Cardiac muscle cell (in vitro differentiated cells and primary cell): ENCODE results near the gene FANCF. TPM values are rescaled to one million over a fixed set of nuclear protein-coding genes. Genes with fewer than 3 reads are reported as not detected.
"Not testable (repeated sequence)": the region's sequence is repeated elsewhere in the genome, so short reads cannot be mapped to it uniquely, and the experiment has no call there.

Source experiments
- DNase-seq, 2 donors: peaks; one replicate each; pipeline versions ENCODE4 v3.0.0 to v3.0.0-alpha.2; 2010 to 2017; ENCODE audit warnings: low read depth in 1 of 2, low spot score in 1 of 2
- H3K27ac ChIP-seq: fragments of 200-600 bp; sonication (generic); 2 replicates; pipeline ENCODE4 v1.5.1; 2016
- H3K27me3 ChIP-seq: fragments of 200-600 bp; sonication (generic); 2 replicates; pipeline ENCODE4 v1.6.0; 2016; ENCODE audit warnings: control low read depth
- H3K36me3 ChIP-seq: fragments of 200-600 bp; sonication (generic); 2 replicates; pipeline ENCODE4 v1.5.1; 2016; ENCODE audit warnings: control low read depth
- H3K4me1 ChIP-seq: fragments of 200-600 bp; sonication (generic); 2 replicates; pipeline ENCODE4 v1.8.1; 2017; ENCODE audit warnings: low read depth, mild to moderate bottlenecking, mixed run types
- H3K4me3 ChIP-seq: fragments of 200-600 bp; sonication (generic); 2 replicates; pipeline ENCODE4 v1.5.1; 2016; ENCODE audit warnings: mild to moderate bottlenecking
- H3K9me3 ChIP-seq: fragments of 200-600 bp; sonication (generic); 2 replicates; pipeline ENCODE4 v1.5.1; 2017; ENCODE audit warnings: low read depth, mild to moderate bottlenecking, control low read depth
- CTCF ChIP-seq: IDR thresholded peaks from 2 replicates; pipeline ENCODE4 v1.5.1; 2012; ENCODE audit warnings: low read depth, mild to moderate bottlenecking, low read length
- polyA plus RNA-seq: library from polyadenylated mRNA; unstranded; fragments of >200 nt; fragmentation: Nextera tagmentation; extraction: Ambion mirVana; gene quantifications from 2 replicates; pipeline ENCODE4 v1.2.1, GENCODE V29; 2016
- total RNA-seq: library from RNA; depleted of rRNA; stranded (reverse); fragments of >200 nt; gene quantifications from 2 replicates; pipeline ENCODE4 v1.2.3, GENCODE V29; 2016

Gene FANCF
- total and polyA plus RNA-seq, 2 experiments from 2014 or later: 14.5 to 16.3 TPM

- Histone ChIP-seq H3K27me3 (no peaks in the 10 kb centered on the region), H3K4me3 (no peak overlapping the region), H3K4me1 (peaks cover 31% of the 10 kb centered on the region), H3K27ac (no peak overlapping the region), H3K9me3 (no peaks in the 10 kb centered on the region), H3K36me3 (no peaks in the 10 kb centered on the region)
- no peak for TF ChIP-seq CTCF
- peak in 1 of 2 donors; percentile 39 for DNase-seq
Observed at GRCh38 chr11:22656130-22656529, 30.5 kb upstream of the FANCF start.

GRCh38 chr11:22652346-22652745, 26.7 kb upstream of the FANCF start:
- not testable (repeated sequence) for H3K9me3 ChIP-seq, H3K4me3 ChIP-seq, DNase-seq, H3K27me3 ChIP-seq, H3K36me3 ChIP-seq
- H3K27ac ChIP-seq: peak overlapping the region; percentile 54
- peaks cover 30% of the 10 kb centered on the region for H3K4me1 ChIP-seq

- H3K36me3 ChIP-seq: no peaks in the 10 kb centered on the region
- H3K27me3 ChIP-seq: no peaks in the 10 kb centered on the region
- no peak for TF ChIP-seq CTCF
- H3K9me3 ChIP-seq: no peaks in the 10 kb centered on the region
- no peak overlapping the region for H3K4me3 ChIP-seq
- no peak for DNase-seq
- no peaks in the 10 kb centered on the region for H3K4me1 ChIP-seq
- H3K27ac ChIP-seq: no peak overlapping the region
Observed at GRCh38 chr11:22641559-22641958, 15.9 kb upstream of the FANCF start.

- Histone ChIP-seq H3K36me3 (no peaks in the 10 kb centered on the region), H3K4me3 (no peak overlapping the region), H3K4me1 (no peaks in the 10 kb centered on the region), H3K27me3 (no peaks in the 10 kb centered on the region), H3K27ac (no peak overlapping the region), H3K9me3 (no peaks in the 10 kb centered on the region)
- TF ChIP-seq CTCF: no peak
- DNase-seq: no peak
Observed at GRCh38 chr11:22640862-22641261, 15.2 kb upstream of the FANCF start.

- Histone ChIP-seq H3K27me3 (no peaks in the 10 kb centered on the region), H3K4me1 (no peaks in the 10 kb centered on the region), H3K27ac (no peak overlapping the region), H3K9me3 (no peaks in the 10 kb centered on the region), H3K4me3 (no peak overlapping the region), H3K36me3 (no peaks in the 10 kb centered on the region)
- TF ChIP-seq CTCF: no peak
- DNase-seq: no peak
Observed at GRCh38 chr11:22635689-22636088, 10.1 kb upstream of the FANCF start.

- Histone ChIP-seq H3K4me1 (no peaks in the 10 kb centered on the region), H3K9me3 (no peaks in the 10 kb centered on the region), H3K4me3 (no peak overlapping the region), H3K36me3 (no peaks in the 10 kb centered on the region), H3K27me3 (no peaks in the 10 kb centered on the region), H3K27ac (no peak overlapping the region)
- peak in 1 of 2 donors; percentile 48 for DNase-seq
- no peak for TF ChIP-seq CTCF
Observed at GRCh38 chr11:22634897-22635629, 9.4 kb upstream of the FANCF start.
